NB4 (cell line): ENCODE data around the gene OR7A10.

Experiments used
- MAX ChIP-seq: IDR thresholded peaks from 2 replicates; pipeline ENCODE4 v1.6.1; 2011; ENCODE audit warnings: low read depth, low read length
- MYC ChIP-seq: IDR thresholded peaks from 2 replicates; pipeline ENCODE4 v1.6.1; 2011; ENCODE audit warnings: low read depth, low read length
- POLR2A ChIP-seq: IDR thresholded peaks from 2 replicates; pipeline ENCODE4 v1.6.1; 2011; ENCODE audit warnings: mild to moderate bottlenecking; ENCODE audit not compliant: insufficient read length; ENCODE audit errors: extremely low read depth
- TF ChIP-seq, protein P1 (sequence below): IDR thresholded peaks from one replicate; pipeline ENCODE4 v1.5.1; 2012; ENCODE audit warnings: low read depth, low read length

GRCh38 chr19:14837391-14837790 lies 11.3 kb downstream of the OR7A10 start:
- TF ChIP-seq, protein P1, sequence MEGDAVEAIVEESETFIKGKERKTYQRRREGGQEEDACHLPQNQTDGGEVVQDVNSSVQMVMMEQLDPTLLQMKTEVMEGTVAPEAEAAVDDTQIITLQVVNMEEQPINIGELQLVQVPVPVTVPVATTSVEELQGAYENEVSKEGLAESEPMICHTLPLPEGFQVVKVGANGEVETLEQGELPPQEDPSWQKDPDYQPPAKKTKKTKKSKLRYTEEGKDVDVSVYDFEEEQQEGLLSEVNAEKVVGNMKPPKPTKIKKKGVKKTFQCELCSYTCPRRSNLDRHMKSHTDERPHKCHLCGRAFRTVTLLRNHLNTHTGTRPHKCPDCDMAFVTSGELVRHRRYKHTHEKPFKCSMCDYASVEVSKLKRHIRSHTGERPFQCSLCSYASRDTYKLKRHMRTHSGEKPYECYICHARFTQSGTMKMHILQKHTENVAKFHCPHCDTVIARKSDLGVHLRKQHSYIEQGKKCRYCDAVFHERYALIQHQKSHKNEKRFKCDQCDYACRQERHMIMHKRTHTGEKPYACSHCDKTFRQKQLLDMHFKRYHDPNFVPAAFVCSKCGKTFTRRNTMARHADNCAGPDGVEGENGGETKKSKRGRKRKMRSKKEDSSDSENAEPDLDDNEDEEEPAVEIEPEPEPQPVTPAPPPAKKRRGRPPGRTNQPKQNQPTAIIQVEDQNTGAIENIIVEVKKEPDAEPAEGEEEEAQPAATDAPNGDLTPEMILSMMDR = no peak
- TF ChIP-seq POLR2A (no peak), MAX (no peak), MYC (no peak)
